Transverse colon (tissue), 4 donors: ENCODE measurements around the gene COL23A1.

Source experiments
- POLR2AphosphoS5 ChIP-seq, 3 donors: sonication (generic); formaldehyde crosslinking; IDR thresholded peaks; one replicate each; pipeline ENCODE4 v1.6.1; 2016; ENCODE audit warnings: antibody characterized with exemption in 3 of 3
- TF ChIP-seq, protein P1 (sequence below), 5 experiments: fragments of 200-600 bp in 3 of 5; fragments of 450-650 bp in 2 of 5; sonication (generic) in 3 of 5; IDR thresholded peaks; 1 replicate in 2 of 5; 2 replicates in 3 of 5; pipeline ENCODE4 v1.5.1; 2016 to 2017; ENCODE audit warnings: antibody characterized with exemption in 5 of 5, inconsistent platforms in 3 of 5, mild to moderate bottlenecking in 2 of 5, moderate library complexity in 1 of 5

DNA sequence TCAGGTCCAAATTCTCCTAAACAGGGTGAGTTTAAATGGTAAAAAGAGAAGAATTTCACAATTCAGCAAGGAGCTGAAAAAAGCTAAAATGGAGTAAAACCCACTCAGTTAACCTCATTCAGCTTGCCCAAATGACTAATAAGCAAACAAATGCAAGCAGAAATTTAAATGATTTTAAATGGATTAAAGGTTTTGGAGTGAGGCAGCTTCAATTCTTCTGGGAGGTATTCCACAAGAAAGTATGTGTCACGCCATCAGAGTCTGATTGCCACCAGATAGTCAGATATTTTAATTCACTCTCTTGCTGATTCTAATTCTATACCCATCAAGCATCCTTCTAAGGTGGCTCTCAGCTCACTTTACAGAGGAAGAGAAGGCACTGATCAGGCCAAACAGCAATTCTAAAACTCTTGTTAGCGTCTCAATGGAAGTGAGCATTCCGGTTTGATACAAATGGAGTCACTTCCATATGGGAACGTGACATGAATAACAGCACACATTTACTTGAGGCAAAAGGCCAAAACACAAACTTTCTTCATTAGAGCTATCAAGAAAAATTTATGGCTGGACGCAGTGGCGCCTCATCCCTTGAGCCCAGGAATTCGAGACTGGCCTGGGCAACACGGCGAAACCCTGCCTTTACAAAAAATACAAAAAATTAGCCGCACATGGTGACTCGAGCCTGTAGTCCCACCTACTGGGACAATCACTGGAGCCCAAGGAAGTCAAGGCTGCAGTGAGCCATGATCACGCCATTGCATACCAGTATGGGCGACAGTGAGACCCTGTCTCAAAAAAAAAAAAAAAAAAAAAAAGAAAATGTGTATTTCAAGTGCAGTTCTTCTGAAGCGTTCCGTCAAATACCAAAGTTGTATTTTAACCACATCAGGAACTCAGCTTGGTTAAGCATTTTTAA lies 34.7 kb upstream of the COL23A1 start:
- TF ChIP-seq, protein P1, sequence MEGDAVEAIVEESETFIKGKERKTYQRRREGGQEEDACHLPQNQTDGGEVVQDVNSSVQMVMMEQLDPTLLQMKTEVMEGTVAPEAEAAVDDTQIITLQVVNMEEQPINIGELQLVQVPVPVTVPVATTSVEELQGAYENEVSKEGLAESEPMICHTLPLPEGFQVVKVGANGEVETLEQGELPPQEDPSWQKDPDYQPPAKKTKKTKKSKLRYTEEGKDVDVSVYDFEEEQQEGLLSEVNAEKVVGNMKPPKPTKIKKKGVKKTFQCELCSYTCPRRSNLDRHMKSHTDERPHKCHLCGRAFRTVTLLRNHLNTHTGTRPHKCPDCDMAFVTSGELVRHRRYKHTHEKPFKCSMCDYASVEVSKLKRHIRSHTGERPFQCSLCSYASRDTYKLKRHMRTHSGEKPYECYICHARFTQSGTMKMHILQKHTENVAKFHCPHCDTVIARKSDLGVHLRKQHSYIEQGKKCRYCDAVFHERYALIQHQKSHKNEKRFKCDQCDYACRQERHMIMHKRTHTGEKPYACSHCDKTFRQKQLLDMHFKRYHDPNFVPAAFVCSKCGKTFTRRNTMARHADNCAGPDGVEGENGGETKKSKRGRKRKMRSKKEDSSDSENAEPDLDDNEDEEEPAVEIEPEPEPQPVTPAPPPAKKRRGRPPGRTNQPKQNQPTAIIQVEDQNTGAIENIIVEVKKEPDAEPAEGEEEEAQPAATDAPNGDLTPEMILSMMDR (IDR thresholded peaks at IDR 0.05), result no peak
- TF ChIP-seq POLR2AphosphoS5 (IDR thresholded peaks at IDR 0.05), result no peak
